ENCODE results near the gene RIC1. TPM values are rescaled to one million over a fixed set of nuclear protein-coding genes. Genes with fewer than 3 reads are reported as not detected.
"Not testable (repeated sequence)": the region's sequence is repeated elsewhere in the genome, so short reads cannot be mapped to it uniquely, and the experiment has no call there.

The RIC1 gene
- polyA plus RNA-seq, 3 donors from 2014 or later: 4.9 to 6.3 (median 5.2) TPM

- H3K9me3 Mint-ChIP-seq: no peaks in the 10 kb centered on the region
- H3K27ac Mint-ChIP-seq: peak overlapping the region in 1 of 6 donors; percentile 17
- H3K36me3 Mint-ChIP-seq: peaks cover 8 to 38% (median 16%) of the 10 kb centered on the region in 3 donors
- peak in 2 of 3 donors; percentile 8 to 10 for DNase-seq
- no peak overlapping the region for H3K4me3 Mint-ChIP-seq
- peaks cover 12 to 52% of the 10 kb centered on the region in 2 donors for H3K4me1 Mint-ChIP-seq
- peaks cover 0 to 2% (median 0%) of the 10 kb centered on the region in 3 donors for H3K27me3 Mint-ChIP-seq (ENCODE audit: low read depth in 3 of 3)
Observed at GRCh38 chr9:5799314-5799713, 170.4 kb downstream of the RIC1 start.

DNA sequence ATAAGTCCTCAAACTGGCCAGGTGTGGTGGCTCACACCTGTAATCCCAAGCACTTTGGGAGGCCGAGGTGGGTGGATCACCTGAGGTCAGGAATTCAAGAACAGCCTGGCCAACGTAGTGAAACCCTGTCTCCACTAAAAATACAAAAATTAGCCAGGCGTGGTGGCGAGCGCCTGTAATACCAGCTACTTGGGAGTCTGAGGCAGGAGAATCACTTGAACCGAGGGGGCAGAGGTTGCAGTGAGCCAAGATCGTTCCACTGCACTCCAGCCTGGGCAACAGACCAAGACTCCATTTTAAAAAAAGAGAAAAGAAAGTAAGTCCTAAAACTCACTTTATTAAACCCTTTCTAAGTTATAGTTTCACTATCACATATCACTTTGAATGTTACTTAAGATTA is 171.5 kb downstream of the RIC1 start:
- Mint-ChIP-seq H3K4me1 (peaks cover 6 to 51% of the 10 kb centered on the region in 2 donors), H3K27ac (peak overlapping the region in 2 of 6 donors; percentile 12 to 32), H3K36me3 (peaks cover 8 to 42% (median 13%) of the 10 kb centered on the region in 3 donors)
- not testable (repeated sequence) for H3K4me3 Mint-ChIP-seq; H3K27me3 Mint-ChIP-seq (ENCODE audit: low read depth in 3 of 3); DNase-seq; H3K9me3 Mint-ChIP-seq

- Mint-ChIP-seq H3K9me3 (no peaks in the 10 kb centered on the region), H3K4me1 (peaks cover 6 to 46% of the 10 kb centered on the region in 2 donors), H3K4me3 (no peak overlapping the region), H3K36me3 (peaks cover 12 to 44% (median 14%) of the 10 kb centered on the region in 3 donors), H3K27ac (peak overlapping the region in 4 of 6 donors; percentile 32 to 72 (median 45)), H3K27me3 (ENCODE audit: low read depth in 3 of 3) (peaks cover 0 to 3% (median 0%) of the 10 kb centered on the region in 3 donors)
- DNase-seq: no peak
Observed at GRCh38 chr9:5800969-5801738, 172.2 kb downstream of the RIC1 start.

DNA sequence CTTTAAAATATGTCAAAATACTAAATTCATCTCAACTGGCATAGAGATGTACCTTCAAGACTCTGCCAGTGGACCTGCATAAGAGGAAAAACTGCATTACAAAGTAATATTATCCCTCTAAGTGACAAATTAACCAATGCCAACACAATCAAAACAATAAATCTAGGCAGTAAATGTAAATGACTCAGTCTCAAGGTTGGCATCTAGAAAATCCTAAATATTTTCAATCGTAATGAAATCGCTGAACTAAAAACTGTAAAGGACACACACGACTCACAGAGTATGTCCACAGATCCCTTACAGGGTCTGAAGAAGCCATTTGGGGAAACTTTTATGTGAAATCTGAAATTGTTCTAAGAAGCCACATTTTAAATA is 172.8 kb downstream of the RIC1 start:
- no peaks in the 10 kb centered on the region for H3K9me3 Mint-ChIP-seq
- no peak for DNase-seq
- peak overlapping the region in 2 of 6 donors; percentile 35 to 72 for H3K27ac Mint-ChIP-seq
- peaks cover 0 to 3% (median 0%) of the 10 kb centered on the region in 3 donors for H3K27me3 Mint-ChIP-seq (ENCODE audit: low read depth in 3 of 3)
- peaks cover 8 to 41% (median 9%) of the 10 kb centered on the region in 3 donors for H3K36me3 Mint-ChIP-seq
- peaks cover 6 to 40% of the 10 kb centered on the region in 2 donors for H3K4me1 Mint-ChIP-seq
- no peak overlapping the region for H3K4me3 Mint-ChIP-seq

- Mint-ChIP-seq H3K27ac (peak overlapping the region in 3 of 6 donors; percentile 6 to 28 (median 24)), H3K9me3 (no peaks in the 10 kb centered on the region), H3K4me3 (no peak overlapping the region), H3K4me1 (peaks cover 12 to 52% of the 10 kb centered on the region in 2 donors), H3K36me3 (peaks cover 18 to 44% (median 26%) of the 10 kb centered on the region in 3 donors), H3K27me3 (ENCODE audit: low read depth in 3 of 3) (peaks cover 0 to 1% (median 0%) of the 10 kb centered on the region in 3 donors)
- no peak for DNase-seq
Observed at GRCh38 chr9:5805478-5805877, 176.6 kb downstream of the RIC1 start.

DNA sequence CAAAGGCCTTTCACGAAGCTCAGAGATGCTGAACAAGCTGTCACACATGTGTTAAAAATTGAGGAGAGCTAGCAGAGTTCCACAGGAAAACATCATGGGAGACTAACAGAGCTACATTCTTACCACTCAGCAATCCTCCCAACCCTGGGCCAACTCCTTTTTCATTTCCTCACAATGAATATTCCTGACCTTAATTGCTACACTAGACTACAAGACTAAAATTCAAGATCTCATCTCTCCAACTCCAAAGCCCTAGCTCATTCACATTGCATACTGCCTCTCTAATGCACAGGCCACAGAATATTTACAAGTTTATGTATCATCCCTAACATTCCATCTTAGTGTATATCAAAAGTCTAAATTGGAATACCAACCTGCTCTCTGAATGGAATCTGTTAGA is 182.8 kb downstream of the RIC1 start:
- H3K4me3 Mint-ChIP-seq: no peak overlapping the region
- H3K36me3 Mint-ChIP-seq: peaks cover 25 to 50% (median 44%) of the 10 kb centered on the region in 3 donors
- H3K9me3 Mint-ChIP-seq: no peaks in the 10 kb centered on the region
- no peak overlapping the region for H3K27ac Mint-ChIP-seq
- no peak for DNase-seq
- H3K4me1 Mint-ChIP-seq: peaks cover 12 to 63% of the 10 kb centered on the region in 2 donors
- peaks cover 0 to 1% (median 0%) of the 10 kb centered on the region in 3 donors for H3K27me3 Mint-ChIP-seq (ENCODE audit: low read depth in 3 of 3)

- peaks cover 15 to 56% of the 10 kb centered on the region in 2 donors for H3K4me1 Mint-ChIP-seq
- no peaks in the 10 kb centered on the region for H3K9me3 Mint-ChIP-seq
- DNase-seq: no peak
- peaks cover 26 to 51% (median 44%) of the 10 kb centered on the region in 3 donors for H3K36me3 Mint-ChIP-seq
- H3K27ac Mint-ChIP-seq: peak overlapping the region in 3 of 6 donors; percentile 22 to 83 (median 30)
- H3K4me3 Mint-ChIP-seq: no peak overlapping the region
- H3K27me3 Mint-ChIP-seq (ENCODE audit: low read depth in 3 of 3): peaks cover 0 to 1% (median 0%) of the 10 kb centered on the region in 3 donors
Observed at GRCh38 chr9:5813824-5814223, 184.9 kb downstream of the RIC1 start.

DNA sequence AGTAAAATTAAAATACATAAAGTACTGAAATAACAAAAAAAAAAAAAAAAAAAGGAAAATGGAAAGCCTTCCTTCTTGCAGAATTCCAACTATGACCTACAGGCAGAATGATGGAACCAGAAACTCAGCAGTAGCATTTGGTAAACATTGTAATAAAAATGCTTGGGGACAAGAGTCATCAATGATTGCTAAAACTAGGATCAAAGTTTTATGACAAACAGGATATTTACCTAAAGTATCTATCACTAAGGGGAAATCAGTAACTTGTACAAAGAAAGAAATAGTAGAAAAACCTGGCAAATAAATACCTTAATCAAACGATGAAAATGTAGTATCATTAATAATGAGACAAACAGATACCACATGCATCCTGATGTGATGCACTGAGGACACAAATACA is 186.6 kb downstream of the RIC1 start:
- Mint-ChIP-seq H3K4me3 (no peak overlapping the region), H3K36me3 (peaks cover 26 to 49% (median 35%) of the 10 kb centered on the region in 3 donors)
- no peak for DNase-seq

DNA sequence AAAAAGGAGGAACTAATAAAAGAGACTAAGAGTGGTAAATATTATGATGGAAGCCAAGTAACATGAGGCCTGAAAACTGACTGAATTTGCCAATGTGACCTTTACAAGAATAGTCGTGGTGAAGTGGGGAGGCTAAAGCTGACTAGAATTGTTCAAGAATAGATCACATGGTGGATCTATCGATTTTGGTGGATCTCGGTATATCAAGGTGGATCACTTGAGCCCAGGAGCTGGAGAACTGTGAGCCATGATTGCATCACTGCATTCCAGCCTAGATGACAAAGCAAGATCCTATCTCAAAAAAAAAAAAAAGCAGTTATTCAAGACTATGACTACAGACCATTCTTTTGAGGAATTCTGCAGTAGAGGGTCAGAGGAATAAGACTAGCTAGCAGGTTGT is 189.0 kb downstream of the RIC1 start:
- peak overlapping the region in 3 of 6 donors; percentile 10 to 62 (median 44) for H3K27ac Mint-ChIP-seq
- H3K4me3 Mint-ChIP-seq: no peak overlapping the region
- peaks cover 17 to 61% of the 10 kb centered on the region in 2 donors for H3K4me1 Mint-ChIP-seq
- H3K36me3 Mint-ChIP-seq: peaks cover 18 to 44% (median 18%) of the 10 kb centered on the region in 3 donors
- no peaks in the 10 kb centered on the region for H3K9me3 Mint-ChIP-seq
- H3K27me3 Mint-ChIP-seq (ENCODE audit: low read depth in 3 of 3): no peaks in the 10 kb centered on the region
- no peak for DNase-seq

More for the DNA sequence above, 186.6 kb downstream of the RIC1 start:
- Mint-ChIP-seq H3K27ac (peak overlapping the region in 1 of 6 donors; percentile 34), H3K9me3 (no peaks in the 10 kb centered on the region), H3K27me3 (ENCODE audit: low read depth in 3 of 3) (peaks cover 0 to 1% (median 0%) of the 10 kb centered on the region in 3 donors), H3K4me1 (peaks cover 17 to 59% of the 10 kb centered on the region in 2 donors)

DNA sequence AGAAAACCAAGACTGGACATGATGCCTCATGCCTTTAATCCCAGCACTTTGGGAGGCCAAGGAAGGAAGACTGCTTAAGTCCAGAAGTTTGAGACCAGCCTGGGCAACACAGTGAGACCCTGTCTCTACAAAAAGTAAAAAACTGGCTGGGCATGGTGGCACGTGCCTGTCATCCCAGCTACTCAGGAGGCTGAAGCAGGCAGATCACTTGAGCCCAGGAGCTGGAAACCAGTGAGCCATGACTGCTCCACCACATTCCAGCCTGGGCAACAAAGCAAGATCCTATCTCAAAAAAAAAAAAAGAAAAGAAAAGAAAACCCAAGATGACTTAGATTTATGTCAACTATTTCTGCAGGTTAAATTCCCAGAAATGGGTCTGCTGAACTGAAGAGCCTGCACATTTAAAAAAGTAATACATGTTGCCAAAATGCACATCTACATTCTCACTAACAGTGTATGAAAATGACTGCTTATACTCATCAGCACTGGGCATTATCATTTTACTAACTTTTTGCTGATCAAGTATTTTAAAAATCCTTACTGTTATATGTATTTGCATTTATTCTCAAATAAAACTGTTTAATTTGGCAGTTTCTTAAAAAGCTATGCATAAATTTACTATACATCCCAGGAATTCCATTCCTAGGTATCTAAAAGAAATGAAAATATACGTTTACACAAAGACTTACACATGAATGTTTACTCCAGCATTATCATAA is 189.7 kb downstream of the RIC1 start:
- Mint-ChIP-seq H3K4me1 (peaks cover 17 to 64% of the 10 kb centered on the region in 2 donors), H3K27me3 (ENCODE audit: low read depth in 3 of 3) (no peaks in the 10 kb centered on the region), H3K4me3 (no peak overlapping the region), H3K27ac (peak overlapping the region in 2 of 6 donors; percentile 10 to 75), H3K9me3 (no peaks in the 10 kb centered on the region), H3K36me3 (peaks cover 18 to 43% (median 18%) of the 10 kb centered on the region in 3 donors)
- no peak for DNase-seq

GRCh38 chr9:5819174-5819573 is 190.3 kb downstream of the RIC1 start:
- peaks cover 17 to 43% (median 18%) of the 10 kb centered on the region in 3 donors for H3K36me3 Mint-ChIP-seq
- no peaks in the 10 kb centered on the region for H3K27me3 Mint-ChIP-seq (ENCODE audit: low read depth in 3 of 3)
- peak overlapping the region in 1 of 6 donors; percentile 75 for H3K27ac Mint-ChIP-seq
- DNase-seq: no peak
- peaks cover 15 to 64% of the 10 kb centered on the region in 2 donors for H3K4me1 Mint-ChIP-seq
- H3K9me3 Mint-ChIP-seq: no peaks in the 10 kb centered on the region
- H3K4me3 Mint-ChIP-seq: no peak overlapping the region

DNA sequence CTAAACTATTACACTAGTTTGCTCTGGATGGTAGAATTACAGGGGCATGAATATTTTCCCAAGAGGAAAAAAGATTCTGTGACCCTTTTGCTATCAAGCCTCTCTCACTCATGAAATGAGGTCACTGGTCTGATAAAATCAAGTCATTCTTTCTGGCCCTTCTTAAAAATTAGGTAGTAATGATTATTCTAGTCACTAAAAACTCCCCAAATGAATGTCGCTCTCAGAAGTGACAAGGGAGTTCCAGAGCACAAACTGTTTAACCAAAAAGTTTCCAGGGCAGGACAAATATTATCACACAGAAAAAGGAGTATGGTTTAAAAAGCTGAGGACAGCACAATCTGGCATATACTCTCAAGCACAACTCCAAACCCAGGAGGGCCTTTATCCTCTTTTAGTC is 191.5 kb downstream of the RIC1 start:
- Mint-ChIP-seq H3K9me3 (no peaks in the 10 kb centered on the region), H3K4me1 (peaks cover 24 to 63% of the 10 kb centered on the region in 2 donors), H3K27me3 (ENCODE audit: low read depth in 3 of 3) (no peaks in the 10 kb centered on the region), H3K4me3 (no peak overlapping the region), H3K36me3 (peaks cover 20 to 49% (median 25%) of the 10 kb centered on the region in 3 donors), H3K27ac (peak overlapping the region in 2 of 6 donors; percentile 17 to 18)
- no peak for DNase-seq

DNA sequence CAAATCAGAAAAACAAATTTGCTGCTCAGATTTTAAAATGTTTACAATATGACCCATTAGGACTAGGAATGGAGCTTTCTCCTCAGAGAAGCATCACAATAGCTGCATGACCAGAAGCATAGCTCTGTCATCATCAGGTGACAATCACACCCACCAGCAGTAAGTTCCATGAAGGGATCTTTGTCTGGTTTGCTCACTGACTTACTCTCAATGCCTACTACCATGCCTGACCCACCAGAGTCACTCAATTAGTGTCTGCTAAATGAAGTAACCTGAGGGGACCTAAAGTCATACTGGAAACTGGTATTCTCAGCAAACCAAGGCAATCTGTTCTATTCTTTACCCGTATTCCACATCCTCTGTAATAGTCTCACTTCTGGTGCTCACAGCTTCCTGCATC is 196.3 kb downstream of the RIC1 start:
- peaks cover 17 to 46% (median 19%) of the 10 kb centered on the region in 3 donors for H3K36me3 Mint-ChIP-seq
- H3K27me3 Mint-ChIP-seq (ENCODE audit: low read depth in 3 of 3): no peaks in the 10 kb centered on the region
- no peak for DNase-seq
- H3K4me3 Mint-ChIP-seq: peak overlapping the region in 3 of 5 donors; percentile 13 to 41 (median 15)
- H3K4me1 Mint-ChIP-seq: peaks cover 33 to 80% of the 10 kb centered on the region in 2 donors
- H3K27ac Mint-ChIP-seq: peak overlapping the region in 5 of 6 donors; percentile 23 to 73 (median 63)
- no peaks in the 10 kb centered on the region for H3K9me3 Mint-ChIP-seq

All from immature natural killer cell (primary cell).